Progenitor cell of endocrine pancreas (in vitro differentiated cells): ENCODE results near the gene COP1. TPM values are rescaled to one million over a fixed set of nuclear protein-coding genes. Genes with fewer than 3 reads are reported as not detected.

Experiments used
- DNase-seq: peaks from one replicate; pipeline ENCODE4 v3.0.0; 2021; ENCODE audit warnings: low spot score; ENCODE audit not compliant: unreplicated experiment
- H3K27ac Mint-ChIP-seq: 2 replicates; pipeline ENCODE4 v1.8.0; 2021; ENCODE audit warnings: mild to moderate bottlenecking, moderate library complexity, mixed read lengths
- H3K27me3 Mint-ChIP-seq: 2 replicates; pipeline ENCODE4 v1.8.0; 2021; ENCODE audit warnings: mixed read lengths
- H3K36me3 Mint-ChIP-seq: 2 replicates; pipeline ENCODE4 v1.8.0; 2022; ENCODE audit warnings: mixed read lengths; ENCODE audit not compliant: insufficient read depth
- H3K4me1 Mint-ChIP-seq: 2 replicates; pipeline ENCODE4 v1.8.0; 2021; ENCODE audit warnings: low read depth, mixed read lengths
- H3K4me3 Mint-ChIP-seq: 2 replicates; pipeline ENCODE4 v1.8.0; 2021; ENCODE audit warnings: low read depth, mild to moderate bottlenecking, moderate library complexity, mixed read lengths
- H3K9me3 Mint-ChIP-seq: 2 replicates; pipeline ENCODE4 v1.8.0; 2021; ENCODE audit warnings: low read depth, mixed read lengths
- total RNA-seq: library from RNA; stranded (reverse); gene quantifications from 2 replicates; pipeline ENCODE4 v1.2.1, GENCODE V29; 2021
- TF ChIP-seq, protein P1 (sequence below): fragments of 200-600 bp; sonication (generic); IDR thresholded peaks from one replicate; pipeline ENCODE4 v1.5.0; 2021; ENCODE audit warnings: antibody characterized with exemption, mild to moderate bottlenecking; ENCODE audit not compliant: unreplicated experiment

COP1 gene
- total RNA-seq, 1 donor from 2014 or later, result 58.1 TPM

GRCh38 chr1:176217461-176218099 is 10.5 kb upstream of the COP1 start:
- Mint-ChIP-seq H3K4me1 (no peaks in the 10 kb centered on the region), H3K27me3 (no peaks in the 10 kb centered on the region)
- TF ChIP-seq, protein P1, sequence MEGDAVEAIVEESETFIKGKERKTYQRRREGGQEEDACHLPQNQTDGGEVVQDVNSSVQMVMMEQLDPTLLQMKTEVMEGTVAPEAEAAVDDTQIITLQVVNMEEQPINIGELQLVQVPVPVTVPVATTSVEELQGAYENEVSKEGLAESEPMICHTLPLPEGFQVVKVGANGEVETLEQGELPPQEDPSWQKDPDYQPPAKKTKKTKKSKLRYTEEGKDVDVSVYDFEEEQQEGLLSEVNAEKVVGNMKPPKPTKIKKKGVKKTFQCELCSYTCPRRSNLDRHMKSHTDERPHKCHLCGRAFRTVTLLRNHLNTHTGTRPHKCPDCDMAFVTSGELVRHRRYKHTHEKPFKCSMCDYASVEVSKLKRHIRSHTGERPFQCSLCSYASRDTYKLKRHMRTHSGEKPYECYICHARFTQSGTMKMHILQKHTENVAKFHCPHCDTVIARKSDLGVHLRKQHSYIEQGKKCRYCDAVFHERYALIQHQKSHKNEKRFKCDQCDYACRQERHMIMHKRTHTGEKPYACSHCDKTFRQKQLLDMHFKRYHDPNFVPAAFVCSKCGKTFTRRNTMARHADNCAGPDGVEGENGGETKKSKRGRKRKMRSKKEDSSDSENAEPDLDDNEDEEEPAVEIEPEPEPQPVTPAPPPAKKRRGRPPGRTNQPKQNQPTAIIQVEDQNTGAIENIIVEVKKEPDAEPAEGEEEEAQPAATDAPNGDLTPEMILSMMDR, result no peak

DNA sequence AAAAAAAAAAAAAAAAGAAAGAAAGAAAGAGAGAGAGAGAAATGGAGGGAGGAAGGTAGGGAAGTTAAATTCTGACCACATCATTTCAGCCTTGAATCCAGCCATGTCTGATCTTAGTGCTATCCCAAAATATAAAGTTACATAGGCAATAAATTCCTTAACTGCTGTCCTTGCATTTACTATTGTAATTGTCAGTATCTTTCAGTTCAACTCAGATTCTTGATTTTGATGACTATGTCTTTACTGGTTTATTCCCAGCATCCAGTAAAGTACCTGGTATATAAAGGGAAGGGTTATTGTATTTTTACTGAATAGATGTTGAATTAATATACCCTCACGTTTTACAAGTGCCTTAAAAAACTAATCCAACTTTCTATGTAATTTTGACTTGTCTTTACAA is 8.9 kb upstream of the COP1 start:
- Mint-ChIP-seq H3K27me3 (no peaks in the 10 kb centered on the region), H3K27ac (no peak overlapping the region), H3K4me1 (peaks cover 5% of the 10 kb centered on the region), H3K36me3 (no peaks in the 10 kb centered on the region), H3K9me3 (no peaks in the 10 kb centered on the region), H3K4me3 (no peak overlapping the region)
- TF ChIP-seq, protein P1, result no peak
- DNase-seq, result no peak

More at GRCh38 chr1:176217461-176218099, 10.5 kb upstream of the COP1 start:
- no peaks in the 10 kb centered on the region for H3K36me3 Mint-ChIP-seq
- H3K4me3 Mint-ChIP-seq, result no peak overlapping the region
- no peaks in the 10 kb centered on the region for H3K9me3 Mint-ChIP-seq
- DNase-seq, result no peak
- H3K27ac Mint-ChIP-seq, result no peak overlapping the region

- TF ChIP-seq, protein P1, result no peak
- DNase-seq, result no peak
- H3K9me3 Mint-ChIP-seq, result no peaks in the 10 kb centered on the region
- H3K27me3 Mint-ChIP-seq, result no peaks in the 10 kb centered on the region
- peak overlapping the region; percentile 75 for H3K27ac Mint-ChIP-seq
- H3K36me3 Mint-ChIP-seq, result no peaks in the 10 kb centered on the region
- H3K4me1 Mint-ChIP-seq, result peaks cover 16% of the 10 kb centered on the region
- H3K4me3 Mint-ChIP-seq, result no peak overlapping the region
Observed at GRCh38 chr1:176211396-176212165, 4.5 kb upstream of the COP1 start.

DNA sequence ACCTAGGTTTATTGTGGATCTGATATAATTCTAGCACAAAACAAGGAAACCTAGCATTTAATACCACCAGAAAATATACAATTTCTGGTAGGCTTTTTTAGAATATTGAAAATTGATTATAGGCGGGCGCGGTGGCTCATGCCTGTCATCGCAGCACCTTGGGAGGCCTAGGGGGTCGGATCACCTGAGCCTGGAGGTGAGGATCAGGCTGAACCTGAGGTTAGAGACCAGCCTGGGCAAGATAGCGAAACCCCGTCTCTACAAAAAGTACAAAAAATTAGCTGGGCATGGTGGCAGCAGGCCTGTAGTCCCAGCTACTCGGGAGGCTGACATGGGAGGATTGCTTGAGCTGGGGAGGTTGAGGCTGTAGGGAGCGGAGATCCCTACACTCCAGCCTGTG is 948 bp upstream of the COP1 start:
- Mint-ChIP-seq H3K36me3 (no peaks in the 10 kb centered on the region), H3K27ac (peak overlapping the region; percentile 99), H3K4me3 (peak overlapping the region; percentile 88), H3K4me1 (peaks cover 34% of the 10 kb centered on the region), H3K9me3 (no peaks in the 10 kb centered on the region), H3K27me3 (no peaks in the 10 kb centered on the region)
- no peak for DNase-seq
- TF ChIP-seq, protein P1, result no peak

- peak; percentile 29 for DNase-seq
- H3K4me3 Mint-ChIP-seq, result peak overlapping the region; percentile 88
- peaks cover 31% of the 10 kb centered on the region for H3K4me1 Mint-ChIP-seq
- H3K27ac Mint-ChIP-seq, result peak overlapping the region; percentile 94
- TF ChIP-seq, protein P1, result no peak
- peaks cover 1% of the 10 kb centered on the region for H3K36me3 Mint-ChIP-seq
- H3K27me3 Mint-ChIP-seq, result no peaks in the 10 kb centered on the region
- H3K9me3 Mint-ChIP-seq, result no peaks in the 10 kb centered on the region
Observed at GRCh38 chr1:176206006-176206960, 803 bp downstream of the COP1 start.
